ENCODE data around the gene GSE1. TPM values are rescaled to one million over a fixed set of nuclear protein-coding genes. Genes with fewer than 3 reads are reported as not detected.

GSE1 gene
- total RNA-seq, 4 donors from 2014 or later: 100 to 139 (median 120) TPM

GRCh38 chr16:85609539-85609938 is 3.6 kb upstream of the GSE1 start:
- H3K27me3 ChIP-seq: no peaks in the 10 kb centered on the region
- WGBS, 2 donors (ENCODE audit: low coverage in 1 of 2): 76 to 94% methylated on average over 4 to 7 of the region's 7 CpGs
- peak overlapping the region in 3 of 4 donors; percentile 89 to 98 (median 93) for H3K27ac ChIP-seq
- H3K9me3 ChIP-seq: no peaks in the 10 kb centered on the region
- in situ Hi-C loops (cut with MboI; ENCODE audit: low pct_ligation_motif_present in 1 of 4, low pct_unique_long_range_greater_than_20kb in 1 of 4, low sequenced_read_pairs in 3 of 4): loop anchor here in 3 of 4 donors (10.0 to 25.0 kb wide), 3 partner anchors 55 to 195 kb away; no protein-coding TSS in a partner anchor
- TF ChIP-seq CTCF (IDR thresholded peaks at IDR 0.05) (no peak), POLR2A (IDR thresholded peaks at IDR 0.05) (no peak), EP300 (IDR thresholded peaks at IDR 0.05; ENCODE audit: low read depth) (no peak), POLR2AphosphoS5 (IDR thresholded peaks at IDR 0.05) (no peak)
- intact Hi-C loops (cut with DNase I; ENCODE audit: low total_unique reads): loop anchor here (5.0 kb wide), 1 partner anchor 52 kb away; no protein-coding TSS in a partner anchor
- no peak for DNase-seq
- H3K4me3 ChIP-seq: no peak overlapping the region
- H3K36me3 ChIP-seq: no peaks in the 10 kb centered on the region
- H3K4me1 ChIP-seq: peaks cover 38 to 88% (median 68%) of the 10 kb centered on the region in 4 donors

DNA sequence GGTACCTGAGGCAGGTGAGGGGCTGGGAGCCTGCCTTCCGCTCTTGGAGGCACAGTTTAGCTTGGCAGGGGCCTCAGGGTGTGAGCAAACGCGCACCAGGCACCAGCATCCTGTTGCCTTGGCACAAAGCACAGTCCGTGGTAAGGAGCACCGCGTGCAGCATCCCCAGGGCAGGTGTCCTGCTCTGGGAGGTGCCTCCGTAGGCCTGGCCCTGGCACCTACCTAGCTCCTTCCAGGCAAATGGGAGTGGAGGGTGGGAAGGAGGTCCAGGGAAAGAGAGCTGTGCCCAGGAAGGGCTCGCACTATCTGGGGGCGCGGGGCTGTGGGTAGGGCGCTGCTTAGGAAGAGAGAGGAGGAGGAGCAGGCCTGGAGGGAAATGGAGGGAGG is 3.1 kb upstream of the GSE1 start:
- peak; percentile 25 for DNase-seq
- peak overlapping the region in 2 of 4 donors; percentile 4 to 70 for H3K4me3 ChIP-seq
- no peaks in the 10 kb centered on the region for H3K9me3 ChIP-seq
- in situ Hi-C loops (cut with MboI; ENCODE audit: low pct_ligation_motif_present in 1 of 4, low pct_unique_long_range_greater_than_20kb in 1 of 4, low sequenced_read_pairs in 3 of 4): loop anchor here in 2 of 4 donors (25.0 kb wide), 1 partner anchor 173 kb away; no protein-coding TSS in a partner anchor
- peak overlapping the region; percentile 89 to 98 (median 94) for H3K27ac ChIP-seq
- intact Hi-C loops (cut with DNase I; ENCODE audit: low total_unique reads): loop anchor here (5.0 to 10.0 kb wide), 3 partner anchors 185 to 285 kb away; no protein-coding TSS in a partner anchor
- no peaks in the 10 kb centered on the region for H3K36me3 ChIP-seq
- WGBS, 2 donors (ENCODE audit: low coverage in 1 of 2): 19% methylated on average over 11 of the region's 11 CpGs; no CpG with 5 or more reads in 1 of the 2 donors
- H3K27me3 ChIP-seq: no peaks in the 10 kb centered on the region
- H3K4me1 ChIP-seq: peaks cover 42 to 91% (median 71%) of the 10 kb centered on the region in 4 donors
- no peak for TF ChIP-seq POLR2AphosphoS5 (IDR thresholded peaks at IDR 0.05)
- TF ChIP-seq EP300 (IDR thresholded peaks at IDR 0.05; ENCODE audit: low read depth): no peak
- no peak for TF ChIP-seq POLR2A (IDR thresholded peaks at IDR 0.05)
- no peak for TF ChIP-seq CTCF (IDR thresholded peaks at IDR 0.05)

- Histone ChIP-seq H3K36me3 (no peaks in the 10 kb centered on the region), H3K27me3 (no peaks in the 10 kb centered on the region), H3K27ac (peak overlapping the region; percentile 89 to 98 (median 94)), H3K9me3 (no peaks in the 10 kb centered on the region), H3K4me3 (peak overlapping the region; percentile 61 to 71 (median 66)), H3K4me1 (peaks cover 47 to 91% (median 71%) of the 10 kb centered on the region in 4 donors)
- DNase-seq: peak; percentile 89
- in situ Hi-C loops (cut with MboI; ENCODE audit: low pct_ligation_motif_present in 1 of 4, low pct_unique_long_range_greater_than_20kb in 1 of 4, low sequenced_read_pairs in 3 of 4) (loop anchor here in 2 of 4 donors (25.0 kb wide), 1 partner anchor 173 kb away; no protein-coding TSS in a partner anchor), intact Hi-C loops (cut with DNase I; ENCODE audit: low total_unique reads) (loop anchor here (5.0 to 10.0 kb wide), 3 partner anchors 186 to 286 kb away; no protein-coding TSS in a partner anchor)
- TF ChIP-seq CTCF (IDR thresholded peaks at IDR 0.05): peak; percentile 98 to 100 (median 99)
- no peak for TF ChIP-seq POLR2A (IDR thresholded peaks at IDR 0.05)
- TF ChIP-seq POLR2AphosphoS5 (IDR thresholded peaks at IDR 0.05): no peak
- TF ChIP-seq EP300 (IDR thresholded peaks at IDR 0.05; ENCODE audit: low read depth): no peak
- WGBS, 2 donors (ENCODE audit: low coverage in 1 of 2): 2% methylated on average over 33 of the region's 39 CpGs; no CpG with 5 or more reads in 1 of the 2 donors
These were observed 2.5 kb upstream of the GSE1 start for GRCh38 chr16:85610446-85611193.

DNA sequence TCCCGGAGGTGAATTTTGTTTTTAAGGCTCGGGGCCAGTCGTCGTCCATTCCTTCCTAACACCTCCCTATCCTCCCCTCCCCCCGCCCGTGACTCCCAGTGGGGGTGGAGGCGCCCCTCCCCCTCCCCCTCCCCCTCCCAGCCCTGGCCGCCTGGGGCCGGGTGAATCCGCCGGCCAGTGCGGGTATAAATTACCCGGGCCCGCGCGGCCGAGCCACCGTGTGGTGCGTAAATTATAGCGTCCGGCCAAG is 2.0 kb upstream of the GSE1 start:
- Histone ChIP-seq H3K27me3 (no peaks in the 10 kb centered on the region), H3K4me1 (peaks cover 46 to 91% (median 71%) of the 10 kb centered on the region in 4 donors), H3K9me3 (no peaks in the 10 kb centered on the region), H3K4me3 (peak overlapping the region; percentile 61 to 71 (median 66)), H3K36me3 (no peaks in the 10 kb centered on the region), H3K27ac (peak overlapping the region; percentile 89 to 98 (median 94))
- DNase-seq: no peak
- WGBS, 2 donors (ENCODE audit: low coverage in 1 of 2): 0% methylated on average over 2 of the region's 21 CpGs; no CpG with 5 or more reads in 1 of the 2 donors
- TF ChIP-seq CTCF (IDR thresholded peaks at IDR 0.05) (no peak), POLR2A (IDR thresholded peaks at IDR 0.05) (no peak), POLR2AphosphoS5 (IDR thresholded peaks at IDR 0.05) (no peak), EP300 (IDR thresholded peaks at IDR 0.05; ENCODE audit: low read depth) (no peak)
- in situ Hi-C loops (cut with MboI; ENCODE audit: low pct_ligation_motif_present in 1 of 4, low pct_unique_long_range_greater_than_20kb in 1 of 4, low sequenced_read_pairs in 3 of 4) (loop anchor here in 2 of 4 donors (25.0 kb wide), 1 partner anchor 174 kb away; no protein-coding TSS in a partner anchor), intact Hi-C loops (cut with DNase I; ENCODE audit: low total_unique reads) (loop anchor here (5.0 to 10.0 kb wide), 3 partner anchors 186 to 286 kb away; no protein-coding TSS in a partner anchor)
